ENCODE measurements around the gene SNRPB2.

GRCh38 chr20:16709017-16709416, 20.8 kb upstream of the SNRPB2 start:
- TF ChIP-seq, protein P1, sequence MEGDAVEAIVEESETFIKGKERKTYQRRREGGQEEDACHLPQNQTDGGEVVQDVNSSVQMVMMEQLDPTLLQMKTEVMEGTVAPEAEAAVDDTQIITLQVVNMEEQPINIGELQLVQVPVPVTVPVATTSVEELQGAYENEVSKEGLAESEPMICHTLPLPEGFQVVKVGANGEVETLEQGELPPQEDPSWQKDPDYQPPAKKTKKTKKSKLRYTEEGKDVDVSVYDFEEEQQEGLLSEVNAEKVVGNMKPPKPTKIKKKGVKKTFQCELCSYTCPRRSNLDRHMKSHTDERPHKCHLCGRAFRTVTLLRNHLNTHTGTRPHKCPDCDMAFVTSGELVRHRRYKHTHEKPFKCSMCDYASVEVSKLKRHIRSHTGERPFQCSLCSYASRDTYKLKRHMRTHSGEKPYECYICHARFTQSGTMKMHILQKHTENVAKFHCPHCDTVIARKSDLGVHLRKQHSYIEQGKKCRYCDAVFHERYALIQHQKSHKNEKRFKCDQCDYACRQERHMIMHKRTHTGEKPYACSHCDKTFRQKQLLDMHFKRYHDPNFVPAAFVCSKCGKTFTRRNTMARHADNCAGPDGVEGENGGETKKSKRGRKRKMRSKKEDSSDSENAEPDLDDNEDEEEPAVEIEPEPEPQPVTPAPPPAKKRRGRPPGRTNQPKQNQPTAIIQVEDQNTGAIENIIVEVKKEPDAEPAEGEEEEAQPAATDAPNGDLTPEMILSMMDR (IDR thresholded peaks at IDR 0.05) = no peak
- TF ChIP-seq POLR2A (IDR thresholded peaks at IDR 0.05) = no peak
